SK-N-SH treated with all-trans-retinoic acid at 6 μM for 48 hours (cell line): ENCODE results near the gene IQGAP3.

Source experiments
- ATAC-seq: fragments of 200-7000 bp; cut with Tn5 transposase; 3 replicates; pipeline ENCODE4 v1.9.1; 2020; ENCODE audit warnings: mild to moderate bottlenecking, moderate library complexity
- BACH2 ChIP-seq: fragments of 250-450 bp; sonication (Bioruptor Pico); IDR thresholded peaks from 2 replicates; pipeline ENCODE4 v1.9.0; 2021; ENCODE audit warnings: mild to moderate bottlenecking, borderline replicate concordance
- CREB5 ChIP-seq: fragments of 250-450 bp; sonication (Bioruptor Pico); IDR thresholded peaks from 2 replicates; pipeline ENCODE4 v1.5.1; 2020; ENCODE audit warnings: low read depth, mild to moderate bottlenecking, moderate library complexity
- CSDC2 ChIP-seq: fragments of 250-450 bp; sonication (Bioruptor Pico); IDR thresholded peaks from 2 replicates; pipeline ENCODE4 v1.5.0; 2020; ENCODE audit warnings: mild to moderate bottlenecking, moderate library complexity
- CSRNP3 ChIP-seq: fragments of 250-450 bp; sonication (Bioruptor Pico); IDR thresholded peaks from 2 replicates; pipeline ENCODE4 v1.5.1; 2021; ENCODE audit warnings: mild to moderate bottlenecking, moderate library complexity
- ESRRG ChIP-seq: fragments of 250-450 bp; sonication (Bioruptor Pico); IDR thresholded peaks from 2 replicates; pipeline ENCODE4 v1.6.1; 2021; ENCODE audit warnings: mild to moderate bottlenecking
- GLIS3 ChIP-seq: fragments of 250-450 bp; sonication (Bioruptor Pico); IDR thresholded peaks from 2 replicates; pipeline ENCODE4 v1.5.0; 2020; ENCODE audit warnings: mild to moderate bottlenecking, moderate library complexity
- ISL1 ChIP-seq: fragments of 250-450 bp; sonication (Bioruptor Pico); IDR thresholded peaks from 2 replicates; pipeline ENCODE4 v2.1.2; 2022; ENCODE audit warnings: mild to moderate bottlenecking, moderate library complexity
- OSR1 ChIP-seq: fragments of 250-450 bp; sonication (Bioruptor Pico); IDR thresholded peaks from 2 replicates; pipeline ENCODE4 v1.8.0; 2022; ENCODE audit warnings: moderate library complexity, mild to moderate bottlenecking, inconsistent platforms
- PATZ1 ChIP-seq: fragments of 250-450 bp; sonication (Bioruptor Pico); IDR thresholded peaks from 2 replicates; pipeline ENCODE4 v1.8.0; 2020; ENCODE audit warnings: mild to moderate bottlenecking, moderate library complexity, borderline replicate concordance
- POU6F1 ChIP-seq: fragments of 250-450 bp; sonication (Bioruptor Pico); IDR thresholded peaks from 2 replicates; pipeline ENCODE4 v1.8.0; 2021; ENCODE audit warnings: low read depth, mild to moderate bottlenecking, moderate library complexity, borderline replicate concordance
- PPARA ChIP-seq: fragments of 250-450 bp; sonication (Bioruptor Pico); IDR thresholded peaks from 2 replicates; pipeline ENCODE4 v1.5.0; 2020; ENCODE audit warnings: mild to moderate bottlenecking, borderline replicate concordance
- SNAI2 ChIP-seq: fragments of 250-450 bp; sonication (Bioruptor Pico); IDR thresholded peaks from 2 replicates; pipeline ENCODE4 v1.5.0; 2020; ENCODE audit warnings: mild to moderate bottlenecking, moderate library complexity
- TCF4 ChIP-seq: fragments of 250-450 bp; sonication (Bioruptor Pico); IDR thresholded peaks from 2 replicates; pipeline ENCODE4 v1.8.0; 2021; ENCODE audit warnings: mild to moderate bottlenecking, moderate library complexity, borderline replicate concordance
- TOX ChIP-seq: fragments of 250-450 bp; sonication (Bioruptor Pico); IDR thresholded peaks from 2 replicates; pipeline ENCODE4 v1.8.0; 2021; ENCODE audit warnings: mild to moderate bottlenecking, moderate library complexity, borderline replicate concordance
- TSHZ2 ChIP-seq: fragments of 250-450 bp; sonication (Bioruptor Pico); IDR thresholded peaks from 2 replicates; pipeline ENCODE4 v1.5.0; 2020; ENCODE audit warnings: mild to moderate bottlenecking, moderate library complexity
- ZC3H10 ChIP-seq: fragments of 250-450 bp; sonication (Bioruptor Pico); IDR thresholded peaks from 2 replicates; pipeline ENCODE4 v1.5.1; 2021; ENCODE audit warnings: mild to moderate bottlenecking, moderate library complexity
- ZFP3 ChIP-seq: fragments of 250-450 bp; sonication (Bioruptor Pico); IDR thresholded peaks from 2 replicates; pipeline ENCODE4 v1.5.0; 2020; ENCODE audit warnings: mild to moderate bottlenecking, moderate library complexity
- ZNF565 ChIP-seq: fragments of 450-650 bp; formaldehyde crosslinking; conservative IDR thresholded peaks from 2 replicates; pipeline ENCODE4 v1.5.0; 2020; ENCODE audit warnings: low read depth, mild to moderate bottlenecking, moderate library complexity
- ZNF70 ChIP-seq: fragments of 450-650 bp; formaldehyde crosslinking; IDR thresholded peaks from 2 replicates; pipeline ENCODE4 v1.5.0; 2020; ENCODE audit warnings: mild to moderate bottlenecking, moderate library complexity
- ZNF8 ChIP-seq: fragments of 450-650 bp; formaldehyde crosslinking; IDR thresholded peaks from 2 replicates; pipeline ENCODE4 v1.5.0; 2020; ENCODE audit warnings: mild to moderate bottlenecking, moderate library complexity

IQGAP3 gene

GRCh38 chr1:156509424-156510034 is 62.8 kb downstream of the IQGAP3 start:
- TF ChIP-seq ZNF8 (CRISPR knock-in tag) (no peak), ZNF70 (no peak), TCF4 (CRISPR knock-in tag) (no peak), ISL1 (CRISPR knock-in tag) (no peak), SNAI2 (CRISPR knock-in tag) (no peak), ZNF565 (CRISPR knock-in tag) (no peak), CSDC2 (no peak)
- TF ChIP-seq, all 23 proteins: peak for 0
- ATAC-seq: no peak

GRCh38 chr1:156508955-156509234 is 63.5 kb downstream of the IQGAP3 start:
- TF ChIP-seq TOX (CRISPR knock-in tag): no peak
- no peak for TF ChIP-seq PATZ1
- TF ChIP-seq ESRRG (CRISPR knock-in tag): no peak
- TF ChIP-seq SNAI2 (CRISPR knock-in tag): no peak
- no peak for TF ChIP-seq PPARA (CRISPR knock-in tag)
- no peak for TF ChIP-seq ZFP3 (CRISPR knock-in tag)
- TF ChIP-seq GLIS3 (CRISPR knock-in tag): no peak
- no peak for TF ChIP-seq OSR1
- ATAC-seq: no peak

- no peak for ATAC-seq
- TF ChIP-seq CREB5 (no peak), ZFP3 (CRISPR knock-in tag) (no peak), TSHZ2 (CRISPR knock-in tag) (no peak), OSR1 (no peak), SNAI2 (CRISPR knock-in tag) (no peak), GLIS3 (CRISPR knock-in tag) (no peak), POU6F1 (CRISPR knock-in tag) (no peak), CSDC2 (no peak), BACH2 (no peak), ZC3H10 (CRISPR knock-in tag) (no peak), PATZ1 (no peak), CSRNP3 (CRISPR knock-in tag) (no peak), ZNF8 (CRISPR knock-in tag) (no peak), ISL1 (CRISPR knock-in tag) (no peak), ZNF565 (CRISPR knock-in tag) (no peak), PPARA (CRISPR knock-in tag) (no peak), ESRRG (CRISPR knock-in tag) (no peak)
These were observed 64.0 kb downstream of the IQGAP3 start for GRCh38 chr1:156508205-156508954.
